HG03342 (cell line): ENCODE results near the gene TIMM17B.

Experiments
- ATAC-seq: cut with Tn5 transposase; IDR thresholded peaks from one replicate; pipeline ENCODE4 v1.9.1; 2021; ENCODE audit warnings: mild to moderate bottlenecking, moderate library complexity; ENCODE audit not compliant: unreplicated experiment

The TIMM17B gene

GRCh38 chrX:48897625-48898306 is at the start of gene TIMM17B, which contains the start of gene PQBP1:
TIMM17B (minus strand) TSS chrX:48897768; CDS start chrX:48897749, 19 bp downstream.
PQBP1 (plus strand) TSS chrX:48897930; CDS start chrX:48898510, 580 bp downstream.
- peak; percentile 83 for ATAC-seq

DNA sequence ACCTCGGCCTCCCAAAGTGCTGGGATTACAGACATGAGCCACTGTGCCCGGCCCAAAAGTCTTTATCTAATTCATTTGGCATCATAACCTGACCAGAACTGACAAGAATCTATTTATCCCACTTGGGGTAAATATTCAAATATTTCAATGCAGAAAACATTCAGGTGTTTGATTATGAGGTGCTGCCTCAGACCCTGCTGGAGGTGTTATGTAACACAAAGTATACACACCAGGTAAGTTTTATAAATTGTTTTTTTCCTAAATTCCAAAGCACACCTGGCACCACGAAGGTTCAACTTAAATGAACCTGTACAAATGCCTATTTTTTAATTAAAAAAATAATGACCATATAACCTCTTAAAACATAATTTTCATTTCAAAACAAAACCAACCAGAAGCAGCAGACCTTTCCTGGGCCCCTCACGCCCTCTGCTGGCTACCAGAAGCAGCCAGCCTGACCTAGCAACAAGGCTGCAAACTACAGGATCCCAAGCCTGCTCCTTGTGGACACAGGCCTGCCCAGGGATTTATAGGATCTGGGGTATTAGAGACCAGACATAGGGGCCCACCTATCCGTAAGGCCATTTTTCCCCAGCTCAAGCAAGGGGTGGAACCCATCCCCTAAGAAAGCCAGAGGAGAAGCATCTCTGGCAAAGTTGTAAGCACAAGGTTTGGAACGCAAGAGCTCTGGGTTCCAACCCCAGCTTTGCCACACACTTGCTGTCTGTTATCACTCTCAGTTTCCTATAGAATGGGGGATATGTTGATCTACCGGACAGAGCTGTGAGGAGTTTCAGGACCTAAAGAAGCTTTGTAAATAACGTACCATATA is 48.2 kb upstream of the TIMM17B start:
- peak; percentile 54 for ATAC-seq

DNA sequence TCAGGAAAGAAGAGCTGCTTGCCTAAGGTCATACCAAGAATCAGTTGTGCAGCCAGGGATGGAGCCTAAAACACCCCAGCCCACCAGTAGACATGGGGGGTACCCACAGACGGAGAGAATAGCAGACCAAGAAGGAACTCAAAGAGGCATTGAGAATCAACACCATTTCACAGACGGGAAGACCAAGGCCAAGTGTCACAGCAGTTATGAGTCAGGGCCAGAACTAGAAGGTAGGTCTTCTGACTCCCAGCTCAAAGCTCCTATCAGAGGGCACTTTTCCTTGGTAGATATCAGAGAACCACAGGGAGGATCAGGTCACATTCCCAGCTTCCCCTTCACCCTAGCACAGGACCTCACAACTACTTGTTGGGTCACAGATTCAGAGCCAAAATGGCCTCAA is 45.3 kb upstream of the TIMM17B start:
- no peak for ATAC-seq

GRCh38 chrX:48940404-48940955 is 42.9 kb upstream of the TIMM17B start:
- ATAC-seq: no peak

DNA sequence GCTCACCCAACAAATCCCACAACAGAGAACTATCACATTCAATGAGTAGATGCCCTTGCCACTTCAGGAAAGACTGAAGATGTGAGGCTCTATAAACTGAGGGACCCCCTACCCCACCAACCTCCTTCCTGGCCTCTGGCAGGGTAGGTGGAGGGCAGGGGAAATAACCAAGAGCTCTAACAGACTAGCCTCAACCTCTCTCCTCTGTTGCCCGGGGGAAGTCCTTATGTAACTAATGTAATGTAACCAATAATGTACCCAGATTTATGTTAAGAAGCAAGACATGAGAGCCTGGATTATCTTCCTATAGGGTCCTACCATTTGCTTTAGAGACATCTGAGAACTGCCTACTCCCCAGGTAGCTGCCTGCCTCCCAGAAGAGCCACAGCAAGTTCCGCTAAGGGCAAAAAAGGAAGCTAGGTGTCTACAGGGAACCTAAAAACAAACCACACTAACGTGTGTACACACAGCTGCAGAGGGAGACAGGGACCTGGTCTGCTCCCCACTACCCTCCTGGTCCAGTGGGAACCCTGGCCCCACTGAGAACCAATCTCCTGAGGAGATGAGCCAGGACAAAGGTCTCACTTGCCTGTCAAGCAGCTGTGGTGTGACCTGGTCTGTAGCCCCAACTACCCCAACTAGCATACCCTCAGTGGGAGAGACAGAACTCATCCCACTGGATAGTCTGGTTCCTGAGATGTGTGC is 42.1 kb upstream of the TIMM17B start:
- ATAC-seq: peak; percentile 27

- ATAC-seq: peak; percentile 48
Measured at GRCh38 chrX:48938721-48939425, 41.3 kb upstream of the TIMM17B start.

DNA sequence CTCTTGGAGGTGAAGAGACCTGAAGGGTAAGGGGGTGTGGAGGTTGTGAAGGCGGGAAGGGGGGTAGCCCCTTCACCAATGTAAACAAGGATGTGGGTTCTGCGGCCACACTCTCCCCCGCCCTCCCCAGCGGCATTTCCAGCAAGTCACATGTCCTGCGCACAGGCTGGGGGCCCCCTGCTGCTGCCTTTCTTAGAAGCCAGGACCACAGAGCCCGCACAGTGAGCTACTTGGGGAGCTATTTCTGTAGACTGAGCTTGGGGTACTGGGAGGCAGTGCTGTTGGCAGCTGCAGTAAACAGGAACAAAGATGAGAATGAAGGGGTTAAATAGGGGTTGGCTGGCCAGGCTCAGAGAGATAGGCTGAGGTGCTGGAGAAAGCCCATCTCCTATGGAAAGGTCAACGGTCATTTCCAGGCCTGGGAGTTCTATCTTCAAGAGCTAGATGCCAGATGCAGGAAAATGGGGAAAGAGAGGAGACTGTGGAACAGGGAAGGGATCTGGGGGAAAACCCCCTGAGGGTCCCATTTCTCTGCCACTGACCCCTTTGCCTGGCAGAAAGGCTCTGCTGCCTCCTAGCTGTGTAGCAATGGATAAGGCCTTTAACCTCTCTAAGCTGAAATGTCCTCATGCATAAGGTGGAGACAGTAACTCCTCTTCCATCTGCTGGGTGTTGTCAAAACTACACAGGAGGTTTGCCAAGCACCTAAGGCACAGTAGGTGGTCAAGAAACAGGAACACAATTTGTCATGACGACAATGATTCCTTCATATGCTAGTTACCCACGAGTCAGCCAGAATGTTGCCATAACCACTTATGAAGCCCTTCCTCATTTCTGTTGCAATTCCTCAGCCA is 39.7 kb upstream of the TIMM17B start:
- peak; percentile 63 for ATAC-seq

GRCh38 chrX:48936429-48937053 is 39.0 kb upstream of the TIMM17B start:
- no peak for ATAC-seq

GRCh38 chrX:48935301-48935670 is 37.7 kb upstream of the TIMM17B start:
- no peak for ATAC-seq

DNA sequence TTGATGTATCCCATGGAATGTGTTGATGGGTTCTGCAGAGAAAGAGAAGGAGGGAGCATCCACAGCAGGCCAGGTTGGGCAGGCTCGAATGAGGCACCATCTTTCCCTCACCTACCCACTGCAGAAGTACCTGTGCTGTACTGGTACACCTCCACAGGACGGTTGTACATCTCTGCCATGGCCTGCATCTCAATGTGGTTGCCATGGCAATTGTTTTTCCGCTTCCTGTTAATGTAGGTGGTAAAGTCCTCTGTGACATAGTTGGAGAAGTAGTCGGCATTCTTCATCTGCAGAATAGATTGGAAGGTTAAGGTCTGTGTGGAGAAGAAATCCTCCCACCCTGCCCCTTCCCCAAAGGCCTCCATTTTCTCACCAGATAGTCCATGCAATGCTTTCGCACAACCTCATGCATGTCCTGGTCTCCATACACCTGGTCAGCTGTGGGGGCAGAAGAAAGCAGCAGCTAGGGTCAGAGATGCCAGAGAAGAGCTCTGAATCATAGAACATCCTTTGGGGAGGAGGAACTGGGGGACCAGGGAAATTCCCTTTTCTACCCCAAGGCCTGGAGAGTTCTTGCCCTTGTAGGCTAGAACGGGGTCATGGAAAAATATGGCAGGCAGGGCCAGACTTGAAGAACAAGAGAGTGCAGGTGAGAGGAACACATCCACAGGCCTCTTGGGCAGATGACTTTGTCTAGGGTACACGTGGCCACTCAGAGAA is 37.2 kb upstream of the TIMM17B start:
- no peak for ATAC-seq

- ATAC-seq: no peak
Measured at GRCh38 chrX:48933757-48934156, 36.2 kb upstream of the TIMM17B start.

DNA sequence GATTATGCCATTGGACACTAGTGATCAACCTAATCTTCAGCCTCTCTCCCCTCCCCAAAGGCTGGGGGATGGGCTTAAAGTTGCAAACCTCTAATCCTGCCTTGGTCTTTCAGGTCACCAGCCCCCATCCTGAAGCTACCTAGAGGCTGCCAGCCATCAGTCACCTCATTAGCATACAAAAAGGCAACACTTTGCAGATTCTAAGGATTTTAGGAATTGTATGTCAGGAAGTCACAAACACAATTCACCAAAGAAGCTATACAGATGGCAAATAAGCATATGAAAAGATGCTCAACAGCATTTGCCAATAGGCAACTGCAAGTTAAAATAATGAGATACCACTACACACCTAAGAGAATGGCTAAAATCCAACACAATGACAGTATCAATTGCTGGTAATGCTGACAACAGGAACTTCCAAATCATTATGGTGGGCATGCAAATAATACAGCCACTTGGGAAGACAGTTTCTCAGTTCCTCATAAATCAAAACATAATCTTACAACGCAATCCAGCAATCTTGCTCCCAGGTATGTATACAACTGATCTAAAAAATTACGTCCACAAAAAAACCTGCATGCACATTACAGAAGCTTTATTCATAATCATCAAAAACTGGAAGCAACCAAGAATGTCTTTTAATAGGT is 30.3 kb upstream of the TIMM17B start:
- ATAC-seq: no peak

DNA sequence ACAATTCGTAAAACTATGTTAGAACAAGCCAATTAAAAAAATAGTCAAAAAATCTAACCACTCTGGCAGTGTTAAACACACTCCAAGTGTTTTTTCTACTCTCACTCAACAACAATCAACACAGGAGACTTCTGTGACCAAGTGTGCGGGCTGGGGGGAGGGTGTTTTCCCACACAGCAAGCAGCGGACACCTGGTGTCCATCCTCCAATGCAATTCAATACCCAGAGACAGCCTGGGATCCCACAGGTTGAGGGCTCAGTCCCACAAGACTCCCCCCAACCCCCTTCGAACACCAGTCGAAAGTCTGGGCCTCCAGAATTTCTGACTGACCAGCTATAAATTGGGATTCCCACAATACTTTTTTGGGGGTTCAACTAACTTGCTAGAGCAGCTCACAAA is 29.6 kb upstream of the TIMM17B start:
- ATAC-seq: no peak

- ATAC-seq: no peak
Measured at GRCh38 chrX:48924270-48924669, 26.7 kb upstream of the TIMM17B start.

GRCh38 chrX:48923771-48924170 is 26.2 kb upstream of the TIMM17B start:
- no peak for ATAC-seq

GRCh38 chrX:48920718-48921104 is 23.1 kb upstream of the TIMM17B start:
- no peak for ATAC-seq

DNA sequence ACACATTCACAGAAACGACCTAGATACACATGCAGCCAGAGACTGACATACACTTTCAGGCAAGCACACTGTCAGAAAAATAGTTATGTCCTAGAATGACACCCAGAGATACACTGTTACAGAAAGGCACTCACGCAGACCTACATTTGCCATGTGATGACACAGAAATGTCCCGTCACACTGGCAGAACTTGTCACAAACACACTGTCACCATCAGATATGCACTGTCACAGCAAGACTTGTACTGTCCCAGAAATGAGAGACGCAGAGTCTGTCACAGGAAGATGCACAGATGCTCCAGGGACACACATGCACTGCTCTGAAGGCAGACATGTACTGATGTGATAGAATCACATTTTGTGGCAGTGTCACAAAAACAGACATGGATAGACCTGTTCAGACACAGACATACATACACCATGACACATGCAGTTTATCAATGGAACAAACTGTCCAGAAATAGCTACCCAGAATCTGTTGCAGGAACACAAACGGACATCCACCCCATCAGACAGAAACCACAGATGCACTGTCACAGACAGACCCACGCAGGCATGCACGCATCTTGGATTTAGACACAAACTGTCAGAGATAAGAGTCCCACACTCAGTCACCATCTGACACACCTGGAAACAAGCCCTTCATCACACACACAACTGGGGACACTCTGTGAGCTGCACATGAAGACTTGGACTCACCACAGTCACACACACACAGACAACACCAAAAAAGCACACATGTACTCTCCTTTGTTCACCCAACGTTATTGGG is 22.6 kb upstream of the TIMM17B start:
- ATAC-seq: no peak
